ENCODE measurements around the gene PKIG. TPM values are rescaled to one million over a fixed set of nuclear protein-coding genes. Genes with fewer than 3 reads are reported as not detected.

PKIG gene
- total RNA-seq, 1 donor from 2014 or later: 30.1 TPM

- Mint-ChIP-seq H3K9me3 (ENCODE audit: unreplicated experiment) (no peaks in the 10 kb centered on the region), H3K36me3 (ENCODE audit: low read depth, unreplicated experiment) (peaks cover 7% of the 10 kb centered on the region), H3K27me3 (ENCODE audit: low read depth, unreplicated experiment) (no peaks in the 10 kb centered on the region), H3K4me3 (ENCODE audit: unreplicated experiment) (peak overlapping the region; percentile 62), H3K27ac (ENCODE audit: unreplicated experiment) (peak overlapping the region; percentile 38), H3K4me1 (ENCODE audit: low read depth, unreplicated experiment) (peaks cover 2% of the 10 kb centered on the region)
- H3K79me2 ChIP-seq (ENCODE audit: insufficient read depth, low read length): no peaks in the 10 kb centered on the region
- no peaks in the 10 kb centered on the region for H3K27me3 ChIP-seq (ENCODE audit: insufficient read depth, low read length)
- H2AFZ ChIP-seq (ENCODE audit: low read depth, low read length): peak overlapping the region; percentile 55
- no peaks in the 10 kb centered on the region for H4K20me1 ChIP-seq (ENCODE audit: insufficient read depth, low read length)
- DNase-seq (ENCODE audit: low read depth) (peak; percentile 65), FAIRE-seq (no peak)
- peak overlapping the region; percentile 22 for H3K27ac ChIP-seq (ENCODE audit: low read depth, low read length)
- TF ChIP-seq EZH2 (IDR thresholded peaks at IDR 0.05; ENCODE audit: insufficient read depth, low read length): no peak
- peak; percentile 99 for TF ChIP-seq CTCF (IDR thresholded peaks at IDR 0.05; ENCODE audit: insufficient read depth, low read depth, low read length)
- peaks cover 4% of the 10 kb centered on the region for H3K4me1 ChIP-seq (ENCODE audit: insufficient read depth, low read length)
- H3K9me3 ChIP-seq (ENCODE audit: insufficient read depth, low read depth, low read length): no peaks in the 10 kb centered on the region
- no peaks in the 10 kb centered on the region for H3K36me3 ChIP-seq (ENCODE audit: insufficient read depth, low read length)
- H3K9ac ChIP-seq (ENCODE audit: low read length): peak overlapping the region; percentile 46
- H3K4me2 ChIP-seq (ENCODE audit: low read length): peak overlapping the region; percentile 63
- H3K4me3 ChIP-seq (ENCODE audit: insufficient read depth, low read depth, low read length): no peak overlapping the region
Measured at GRCh38 chr20:44609516-44610312, 27.3 kb downstream of the PKIG start.

DNA sequence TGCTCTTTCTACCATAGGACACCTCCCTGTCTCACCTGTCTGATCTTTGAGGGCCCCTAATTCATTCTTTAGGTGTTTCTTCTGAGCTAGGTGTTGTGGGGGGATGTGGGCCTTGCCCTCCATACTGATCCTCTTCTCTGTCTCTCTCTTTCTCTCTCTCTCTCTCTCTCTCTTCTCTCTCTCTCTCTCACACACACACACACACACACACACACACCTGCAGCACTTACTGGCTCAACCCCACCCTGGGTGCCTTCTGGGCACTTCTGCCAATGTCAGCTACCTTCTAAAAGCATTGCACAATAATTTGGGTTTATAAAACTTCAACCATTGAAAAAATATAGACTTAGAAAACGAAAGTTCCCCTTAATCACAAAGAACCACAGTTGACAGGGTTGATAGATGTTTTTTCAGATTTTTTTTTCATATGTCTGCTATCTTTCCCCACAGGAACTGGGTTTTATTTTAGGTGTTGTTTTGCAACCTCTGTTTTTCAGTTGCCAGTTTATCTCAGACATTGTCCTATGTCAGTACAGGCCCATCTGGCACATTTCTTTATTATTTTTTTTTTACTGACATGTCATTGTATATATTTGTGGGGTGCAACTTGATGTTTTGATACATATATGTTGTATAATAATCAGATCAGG is 28.1 kb downstream of the PKIG start:
- Histone ChIP-seq H3K4me1 (ENCODE audit: insufficient read depth, low read length) (peaks cover 7% of the 10 kb centered on the region), H3K27me3 (ENCODE audit: insufficient read depth, low read length) (no peaks in the 10 kb centered on the region), H3K4me2 (ENCODE audit: low read length) (no peak overlapping the region), H3K4me3 (ENCODE audit: insufficient read depth, low read depth, low read length) (no peak overlapping the region), H3K27ac (ENCODE audit: low read depth, low read length) (no peak overlapping the region), H3K79me2 (ENCODE audit: insufficient read depth, low read length) (no peaks in the 10 kb centered on the region), H2AFZ (ENCODE audit: low read depth, low read length) (no peak overlapping the region), H3K9me3 (ENCODE audit: insufficient read depth, low read depth, low read length) (no peaks in the 10 kb centered on the region), H3K9ac (ENCODE audit: low read length) (no peak overlapping the region), H4K20me1 (ENCODE audit: insufficient read depth, low read length) (peaks cover 4% of the 10 kb centered on the region), H3K36me3 (ENCODE audit: insufficient read depth, low read length) (no peaks in the 10 kb centered on the region)
- no peaks in the 10 kb centered on the region for H3K9me3 Mint-ChIP-seq (ENCODE audit: unreplicated experiment)
- DNase-seq (ENCODE audit: low read depth) (no peak), FAIRE-seq (no peak)
- peaks cover 9% of the 10 kb centered on the region for H3K4me1 Mint-ChIP-seq (ENCODE audit: low read depth, unreplicated experiment)
- TF ChIP-seq EZH2 (IDR thresholded peaks at IDR 0.05; ENCODE audit: insufficient read depth, low read length) (no peak), CTCF (IDR thresholded peaks at IDR 0.05; ENCODE audit: insufficient read depth, low read depth, low read length) (no peak)
- H3K36me3 Mint-ChIP-seq (ENCODE audit: low read depth, unreplicated experiment): peaks cover 11% of the 10 kb centered on the region
- H3K4me3 Mint-ChIP-seq (ENCODE audit: unreplicated experiment): no peak overlapping the region
- H3K27me3 Mint-ChIP-seq (ENCODE audit: low read depth, unreplicated experiment): no peaks in the 10 kb centered on the region
- no peak overlapping the region for H3K27ac Mint-ChIP-seq (ENCODE audit: unreplicated experiment)
